Measurements from ENCODE around the gene FGFR4. TPM values are rescaled to one million over a fixed set of nuclear protein-coding genes. Genes with fewer than 3 reads are reported as not detected.
"Not testable (repeated sequence)": the region's sequence is repeated elsewhere in the genome, so short reads cannot be mapped to it uniquely, and the experiment has no call there.

The FGFR4 gene
- total RNA-seq (2014; rRNA removed; shearing (Covaris generic)), result 1.9 and 2.0 TPM in 2 replicates

- DNase-seq (ENCODE audit: low read depth), result peak; percentile 46
Measured at GRCh38 chr5:177086654-177087397, at the start of gene FGFR4. Gene FGFR4, plus strand, starts transcription at chr5:177086915. Its CDS starts 2,688 bp downstream, at chr5:177089603.

GRCh38 chr5:177036921-177037320 is 49.8 kb upstream of the FGFR4 start:
- DNase-seq (ENCODE audit: low read depth), result no peak

- peak; percentile 39 for DNase-seq (ENCODE audit: low read depth)
Measured at GRCh38 chr5:177040814-177041420, 45.8 kb upstream of the FGFR4 start.

GRCh38 chr5:177041936-177042335 is 44.8 kb upstream of the FGFR4 start:
- no peak for DNase-seq (ENCODE audit: low read depth)

- DNase-seq (ENCODE audit: low read depth), result no peak
Measured at GRCh38 chr5:177043114-177043513, 43.6 kb upstream of the FGFR4 start.

- no peak for DNase-seq (ENCODE audit: low read depth)
Measured at GRCh38 chr5:177043958-177044357, 42.8 kb upstream of the FGFR4 start.

- DNase-seq (ENCODE audit: low read depth), result no peak
Measured at GRCh38 chr5:177044641-177045040, 42.1 kb upstream of the FGFR4 start.

GRCh38 chr5:177045631-177046030 is 41.1 kb upstream of the FGFR4 start:
- DNase-seq (ENCODE audit: low read depth), result no peak

- not testable (repeated sequence) for DNase-seq (ENCODE audit: low read depth)
Measured at GRCh38 chr5:177048531-177048930, 38.2 kb upstream of the FGFR4 start.

GRCh38 chr5:177049285-177049684 is 37.4 kb upstream of the FGFR4 start:
- no peak for DNase-seq (ENCODE audit: low read depth)

- DNase-seq (ENCODE audit: low read depth), result no peak
Measured at GRCh38 chr5:177064500-177065277, 22.0 kb upstream of the FGFR4 start.

GRCh38 chr5:177065491-177065890 is 21.2 kb upstream of the FGFR4 start:
- no peak for DNase-seq (ENCODE audit: low read depth)

- DNase-seq (ENCODE audit: low read depth), result no peak
Measured at GRCh38 chr5:177066224-177066623, 20.5 kb upstream of the FGFR4 start.

GRCh38 chr5:177067503-177067902 is 19.2 kb upstream of the FGFR4 start:
- peak; percentile 41 for DNase-seq (ENCODE audit: low read depth)

- DNase-seq (ENCODE audit: low read depth), result no peak
Measured at GRCh38 chr5:177070536-177071191, 16.1 kb upstream of the FGFR4 start.

- peak; percentile 71 for DNase-seq (ENCODE audit: low read depth)
Measured at GRCh38 chr5:177071666-177072385, 14.9 kb upstream of the FGFR4 start.

GRCh38 chr5:177077335-177077734 is 9.4 kb upstream of the FGFR4 start:
- DNase-seq (ENCODE audit: low read depth), result no peak

- no peak for DNase-seq (ENCODE audit: low read depth)
Measured at GRCh38 chr5:177079606-177080005, 7.1 kb upstream of the FGFR4 start.

GRCh38 chr5:177080265-177080664 is 6.5 kb upstream of the FGFR4 start:
- DNase-seq (ENCODE audit: low read depth), result no peak

- no peak for DNase-seq (ENCODE audit: low read depth)
Measured at GRCh38 chr5:177081859-177082258, 4.9 kb upstream of the FGFR4 start.

- no peak for DNase-seq (ENCODE audit: low read depth)
Measured at GRCh38 chr5:177083357-177083756, 3.4 kb upstream of the FGFR4 start.

Data from RPMI7951 (cell line).